Measurements from ENCODE around the gene PHYH.
"Not testable (repeated sequence)": the region's sequence is repeated elsewhere in the genome, so short reads cannot be mapped to it uniquely, and the experiment has no call there.

PHYH gene

DNA sequence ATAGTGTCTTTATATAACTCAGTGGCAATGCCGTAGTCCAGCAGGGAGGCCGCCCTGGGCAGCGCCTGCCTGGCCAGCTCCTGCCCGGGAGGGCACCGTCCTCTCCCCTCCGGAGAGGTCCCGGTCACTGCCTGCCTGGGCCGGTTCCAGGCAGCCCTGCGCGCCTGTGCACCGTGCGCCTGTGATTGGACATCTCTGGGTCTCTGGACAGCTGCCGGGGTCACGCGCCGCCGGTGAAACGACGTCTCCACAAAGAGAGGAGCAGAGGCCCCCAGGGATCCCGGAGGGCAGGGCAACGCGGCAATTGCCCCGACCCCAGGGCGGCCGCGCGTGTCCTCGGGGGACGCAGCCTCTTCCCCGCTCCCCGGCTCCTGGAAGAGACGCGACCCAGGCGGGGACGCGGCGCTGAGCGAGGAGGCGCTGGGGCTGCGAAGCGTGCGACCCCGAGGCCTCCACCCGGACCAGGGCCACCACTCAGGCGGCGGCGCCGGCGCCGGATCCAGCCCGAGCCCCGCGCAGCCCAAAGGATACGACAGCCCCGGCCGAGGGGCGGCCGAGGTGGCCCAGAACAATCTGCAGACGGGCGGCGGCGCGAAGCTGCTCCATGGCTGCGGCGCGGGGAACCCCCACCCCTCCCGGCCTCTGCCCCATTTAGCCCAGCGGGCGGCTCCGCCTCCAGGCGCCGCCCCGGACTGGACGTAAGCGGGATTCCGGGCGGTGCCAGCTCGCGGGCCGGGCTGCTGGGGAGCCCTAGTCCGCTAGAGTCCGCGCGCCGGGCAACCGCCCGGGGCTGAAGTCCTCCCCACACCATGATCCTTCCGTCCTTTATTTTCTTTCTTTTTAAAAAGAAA, at the start of gene PHYH:
Gene PHYH, minus strand, starts transcription at position 628 of the 851 bp plus-strand sequence. Its CDS starts 22 bp downstream, at position 606.
- DNase-seq = no peak

DNA sequence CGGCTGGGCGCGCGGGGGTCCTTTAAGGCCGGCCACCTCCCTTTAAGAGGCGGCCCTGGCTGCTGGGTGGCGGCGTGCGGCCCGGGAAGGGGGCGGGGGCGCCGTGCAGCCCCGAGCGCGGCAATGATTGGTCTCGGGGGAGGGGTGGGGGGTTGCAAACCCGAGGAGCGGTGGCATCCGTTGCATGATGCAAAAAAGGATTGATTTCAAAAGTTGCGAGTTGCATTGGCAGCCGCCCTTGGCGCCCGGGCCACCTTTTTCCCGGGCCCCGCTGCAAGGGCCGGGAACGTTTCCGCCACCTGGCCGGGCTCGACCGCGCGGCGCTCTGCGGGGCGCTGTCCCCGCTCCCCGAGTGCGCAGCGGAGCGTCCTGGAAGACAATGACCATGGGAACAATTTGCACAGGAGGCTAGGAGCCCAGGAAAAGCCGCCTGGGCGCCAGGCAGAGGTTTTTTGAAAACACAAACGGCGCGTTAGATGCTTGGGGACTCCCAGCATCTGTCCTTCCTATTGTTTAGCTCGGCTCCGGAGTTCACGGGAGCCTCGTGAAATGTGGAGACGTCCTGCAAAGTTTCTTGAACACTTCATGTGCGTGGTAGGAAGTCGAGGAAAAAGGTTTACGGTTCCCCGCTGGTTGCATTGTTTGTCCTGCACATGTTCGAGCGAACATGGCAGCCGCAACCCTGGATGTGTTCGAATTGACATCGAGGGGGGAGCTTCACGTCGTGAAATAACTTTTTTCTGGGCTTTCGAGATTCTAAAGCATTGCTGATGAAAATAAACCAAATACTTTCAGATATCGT, 48.6 kb upstream of the PHYH start, which contains the start of gene SEPHS1:
Gene SEPHS1, minus strand, starts transcription at position 78 of the 802 bp plus-strand sequence. CDS start 3,343 bp downstream, outside the sequence.
- DNase-seq = no peak

DNA sequence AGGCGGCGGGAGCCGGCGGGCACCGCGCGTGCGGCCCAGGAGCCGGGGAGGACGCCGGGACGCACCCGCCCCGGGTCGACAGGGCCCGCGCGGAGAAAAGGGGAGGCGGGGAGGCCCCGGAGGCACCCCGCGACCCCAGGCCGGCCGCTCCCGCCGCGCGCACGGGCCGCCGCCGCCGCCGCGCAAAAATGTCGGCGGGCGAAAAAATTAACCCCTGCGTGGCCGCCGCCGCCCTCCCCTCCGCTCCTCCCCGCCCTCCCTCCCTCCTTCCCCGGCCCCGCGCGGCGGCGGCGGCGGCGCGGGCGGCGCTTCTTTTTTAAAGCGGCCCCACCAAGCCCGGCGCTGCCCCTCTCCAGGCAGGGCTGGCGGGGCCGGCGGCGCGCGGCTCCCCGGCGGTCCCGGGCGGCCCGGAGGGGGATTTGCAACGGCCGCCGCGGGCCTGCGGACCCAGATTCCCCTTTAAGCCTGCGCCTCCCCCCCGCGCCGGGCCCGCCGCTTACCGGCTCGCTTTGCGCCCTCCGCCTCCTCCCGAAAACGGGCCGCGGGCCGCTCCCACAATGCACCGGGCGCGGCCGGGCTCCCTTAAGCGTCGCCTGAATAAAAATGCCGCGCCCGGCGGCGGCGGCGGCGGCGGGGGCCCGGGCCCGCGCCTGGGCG, 47.8 kb upstream of the PHYH start:
- no peak for DNase-seq

DNA sequence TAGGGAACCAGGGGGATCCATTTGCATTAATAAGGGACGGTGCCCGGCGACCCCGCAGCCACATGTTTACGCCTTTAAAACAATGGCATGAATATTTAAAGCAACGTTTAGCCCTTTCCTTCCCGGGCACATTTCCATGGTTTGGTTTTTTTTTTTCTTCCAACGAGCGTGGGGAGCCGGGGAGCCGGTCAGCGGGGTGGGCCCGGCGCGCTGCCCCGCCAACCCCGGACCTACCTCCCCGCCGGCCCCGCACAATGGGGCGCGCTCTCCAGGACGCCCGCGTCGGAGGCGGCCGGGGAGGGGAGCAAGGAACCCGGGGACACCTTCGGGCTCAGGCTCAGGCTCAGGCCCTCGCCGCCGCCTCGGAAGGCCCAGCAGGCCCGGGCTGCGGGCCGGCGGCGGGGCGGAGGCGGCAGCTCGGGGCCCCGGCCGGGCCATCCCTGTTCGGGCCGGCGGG, 47.2 kb upstream of the PHYH start:
- no peak for DNase-seq

DNA sequence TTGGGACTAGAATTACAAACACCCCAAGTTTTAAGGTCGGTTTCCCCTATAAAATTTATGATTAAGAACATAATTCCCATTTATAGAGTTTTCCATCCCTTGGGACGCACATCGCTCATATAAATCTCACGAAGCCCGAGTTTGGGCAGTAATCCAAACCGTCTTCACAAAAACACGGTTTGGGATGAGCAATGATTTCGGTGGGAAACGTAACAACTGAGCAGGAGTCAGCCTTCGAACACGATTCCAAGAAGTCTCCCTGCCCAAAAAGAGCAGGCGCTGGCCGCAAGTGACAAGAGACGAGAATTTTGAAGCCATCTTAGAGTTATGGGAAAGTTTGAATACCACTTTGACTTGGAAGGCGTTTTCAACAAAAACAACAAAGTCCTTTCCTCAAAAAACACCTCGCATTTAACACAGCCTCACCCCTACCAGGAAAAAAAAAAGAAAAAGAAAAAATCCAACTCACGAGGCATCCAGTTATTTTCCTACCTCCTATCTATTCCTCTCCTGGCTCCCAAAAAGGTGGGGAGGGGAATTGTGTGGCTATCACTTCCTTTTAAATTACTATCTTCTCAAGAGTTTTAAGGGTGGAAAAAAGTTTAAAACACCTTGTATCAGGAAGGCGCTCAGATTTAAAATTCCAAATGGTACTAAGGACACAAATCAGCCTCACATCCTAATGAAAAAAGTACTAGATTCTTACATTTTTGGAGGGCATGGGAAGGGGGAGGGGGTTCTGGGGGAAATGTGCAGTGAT, 46.6 kb upstream of the PHYH start:
- DNase-seq = no peak

DNA sequence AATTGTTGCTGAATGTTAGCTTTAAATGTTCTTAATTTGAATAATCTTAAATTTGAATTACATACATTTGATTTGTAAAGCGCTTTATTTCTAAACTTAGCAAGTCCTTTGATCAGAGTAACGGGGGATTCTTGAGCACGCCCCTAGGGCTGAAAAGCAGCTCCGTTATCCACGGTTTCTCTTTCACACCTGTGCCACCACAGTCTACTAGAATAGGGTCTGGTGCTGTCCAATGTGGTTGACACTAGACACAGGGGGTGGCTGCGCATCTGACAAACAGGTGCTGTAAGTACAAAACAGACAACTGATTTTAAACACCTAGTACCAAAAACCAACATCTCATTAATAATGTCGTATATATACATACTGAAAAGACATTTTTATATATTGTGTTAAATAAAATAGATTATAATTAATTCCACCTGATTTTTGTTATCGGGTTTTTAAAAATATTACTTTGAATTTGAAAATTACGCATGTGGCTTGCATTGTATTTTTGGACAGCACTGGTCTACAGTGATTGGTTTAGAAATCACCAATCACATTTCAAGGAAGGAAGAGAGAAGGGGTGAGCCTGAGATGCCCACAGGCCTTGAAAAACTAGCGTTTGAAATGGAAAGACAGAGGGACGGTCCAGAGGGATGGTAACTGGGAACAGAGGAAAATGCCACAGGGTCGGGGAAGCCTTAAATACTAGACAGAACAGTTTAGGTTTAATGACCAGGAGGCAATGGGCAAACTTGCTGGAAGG, 40.9 kb upstream of the PHYH start:
- no peak for DNase-seq

DNA sequence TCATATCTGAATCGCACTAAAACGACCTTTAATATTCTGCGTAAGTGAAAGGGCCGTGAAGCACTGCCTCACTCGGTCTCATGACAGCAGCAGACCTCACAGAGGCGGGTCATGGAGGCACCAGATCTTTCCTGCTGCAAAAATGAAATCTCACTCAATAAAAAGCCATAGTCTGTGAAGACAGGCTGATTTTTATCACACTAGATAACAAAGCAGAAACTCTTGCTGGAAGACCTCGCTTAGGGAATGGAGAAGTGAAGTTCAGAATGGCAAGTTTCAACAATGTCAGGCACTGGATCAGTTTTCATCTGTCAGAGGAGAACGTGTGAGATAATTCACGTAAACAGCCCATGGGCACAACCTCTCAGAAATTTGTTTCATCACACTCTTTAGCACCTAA, 40.2 kb upstream of the PHYH start:
- no peak for DNase-seq

DNA sequence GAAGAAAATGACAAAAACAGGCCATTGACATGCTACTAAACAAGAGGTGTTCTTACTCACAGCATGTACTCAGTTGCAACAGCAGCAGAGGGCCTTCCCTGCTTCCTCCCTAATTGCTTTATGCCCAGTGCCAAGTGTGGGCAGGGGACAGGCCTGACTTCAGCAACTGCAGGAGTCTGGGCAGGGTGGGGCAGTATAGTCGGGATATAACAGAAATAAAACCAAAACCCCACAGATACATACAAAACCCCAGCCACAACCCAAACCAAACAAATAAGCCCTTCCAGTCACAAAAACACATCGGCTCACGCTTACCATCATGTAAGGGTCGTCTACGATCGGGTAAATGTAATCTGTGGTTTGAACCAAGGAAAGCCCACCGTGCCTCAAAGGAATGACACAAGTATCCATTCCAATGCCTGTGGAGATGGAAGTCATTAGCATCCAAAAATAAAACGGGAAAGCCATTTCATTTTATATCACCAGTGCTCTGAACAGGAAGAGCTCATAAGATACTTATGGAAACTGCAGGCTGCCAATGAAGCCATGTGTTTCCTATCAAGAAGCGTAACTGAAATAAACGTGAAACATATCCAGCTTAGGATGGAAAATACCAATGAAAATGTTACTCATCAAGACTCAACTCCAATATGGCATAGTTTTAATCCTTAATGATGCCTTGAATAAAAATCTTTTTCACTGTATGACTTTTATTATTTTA, 38.7 kb upstream of the PHYH start:
- no peak for DNase-seq

DNA sequence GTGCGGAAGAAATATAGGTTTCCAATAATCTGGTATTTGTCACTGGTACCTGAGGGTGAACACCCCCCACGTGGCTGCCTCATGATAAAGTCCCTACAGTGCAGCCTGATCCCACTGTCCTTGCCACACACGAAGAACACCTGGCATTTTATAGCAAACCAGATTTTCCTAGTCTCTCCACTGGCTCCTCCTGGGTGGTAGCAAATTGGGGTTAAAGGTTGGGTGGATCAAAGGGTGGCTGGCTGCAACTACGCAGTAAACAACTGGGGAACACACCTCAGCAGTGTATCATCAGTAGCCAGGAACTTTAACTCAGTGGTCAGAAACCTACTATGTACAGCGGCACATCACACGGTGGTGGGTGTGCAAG, 37.9 kb upstream of the PHYH start:
- no peak for DNase-seq

DNA sequence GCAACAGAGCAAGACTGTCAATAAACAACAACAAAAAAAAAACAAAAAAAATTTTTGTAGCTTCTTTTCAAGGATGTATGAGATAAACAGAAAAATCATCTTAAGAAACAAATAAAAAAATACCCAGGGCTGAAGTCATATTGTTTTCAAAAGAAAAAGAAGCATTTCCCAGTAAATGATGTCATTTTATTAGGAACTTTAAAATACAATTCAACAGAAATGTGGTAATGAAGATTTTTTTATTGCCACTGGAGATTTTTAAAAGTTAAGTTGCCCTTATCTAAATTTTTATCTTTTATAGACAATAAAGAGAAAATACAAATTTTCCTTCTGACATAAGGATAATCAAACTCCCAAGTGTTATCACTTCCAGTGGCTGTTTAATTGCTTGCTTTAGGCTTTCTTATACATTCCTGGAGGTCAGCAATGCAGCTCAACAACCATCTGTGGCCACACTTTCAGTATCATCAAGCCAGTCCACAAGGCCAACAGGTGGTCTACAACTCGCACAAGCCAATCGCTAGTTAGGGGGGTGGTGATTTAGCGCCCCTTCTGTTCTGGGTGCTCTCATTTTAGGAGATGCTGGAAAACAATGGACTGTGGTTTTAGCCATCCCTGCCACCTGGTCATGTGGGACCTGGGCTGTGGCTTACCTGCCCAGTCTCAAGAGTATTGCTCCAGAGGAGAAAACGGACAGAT, 37.4 kb upstream of the PHYH start:
- no peak for DNase-seq

DNA sequence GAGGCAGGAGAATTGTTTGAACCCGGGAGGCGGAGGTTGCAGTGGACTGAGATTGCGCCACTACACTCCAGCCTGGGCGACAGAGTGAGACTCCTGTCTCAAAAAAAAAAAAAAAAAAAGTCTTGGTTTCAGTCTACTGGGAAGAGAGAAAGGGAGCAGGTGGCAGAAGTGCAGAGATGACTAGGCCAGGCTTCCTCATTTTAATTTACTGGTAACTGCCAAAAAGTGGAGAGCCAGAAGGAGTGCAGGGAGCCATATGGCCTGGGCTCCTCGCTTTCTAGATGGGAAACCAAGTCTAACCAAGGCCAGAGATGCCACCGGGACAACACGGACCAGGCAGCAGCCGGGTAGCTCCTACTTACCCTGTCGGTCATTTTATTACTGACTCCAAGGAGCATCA, 36.0 kb upstream of the PHYH start:
- DNase-seq = no peak

DNA sequence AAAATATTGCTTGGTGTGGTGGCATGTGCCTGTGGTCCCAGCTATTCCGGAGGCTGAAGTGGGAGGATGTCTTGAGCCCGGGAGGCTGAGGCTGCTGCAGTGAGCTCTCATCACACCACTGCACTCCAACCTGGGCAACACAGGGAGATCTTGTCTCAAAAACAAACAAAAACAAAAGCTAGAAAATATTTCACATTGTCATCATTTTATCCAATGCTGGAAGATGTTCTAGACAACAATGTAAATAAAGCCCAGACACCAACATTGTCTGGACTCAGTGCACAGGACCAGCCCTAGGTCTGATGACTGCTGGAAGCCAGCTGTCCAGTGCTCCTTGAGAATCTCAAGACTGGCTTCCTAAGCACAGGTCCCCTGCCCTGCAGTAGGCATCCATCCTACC, 34.7 kb upstream of the PHYH start:
- DNase-seq = no peak

DNA sequence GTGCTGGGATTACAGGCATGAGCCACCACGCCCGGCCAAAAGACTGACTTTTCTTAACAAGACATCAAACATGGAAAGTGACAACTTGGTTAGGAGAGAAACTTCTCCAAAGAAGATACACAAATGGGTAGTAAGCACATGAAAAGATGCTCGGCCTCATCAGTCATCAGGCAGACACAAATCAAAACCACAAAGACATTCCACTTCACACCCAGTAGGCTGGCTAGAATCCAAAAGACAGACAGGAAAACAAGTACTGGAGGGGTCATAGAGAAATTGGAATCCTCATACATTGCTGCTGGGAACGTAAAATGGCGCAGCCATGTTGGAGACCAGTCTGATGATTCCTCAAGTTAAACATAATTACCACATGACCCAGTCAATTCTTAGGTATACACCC, 31.8 kb upstream of the PHYH start:
- no peak for DNase-seq

DNA sequence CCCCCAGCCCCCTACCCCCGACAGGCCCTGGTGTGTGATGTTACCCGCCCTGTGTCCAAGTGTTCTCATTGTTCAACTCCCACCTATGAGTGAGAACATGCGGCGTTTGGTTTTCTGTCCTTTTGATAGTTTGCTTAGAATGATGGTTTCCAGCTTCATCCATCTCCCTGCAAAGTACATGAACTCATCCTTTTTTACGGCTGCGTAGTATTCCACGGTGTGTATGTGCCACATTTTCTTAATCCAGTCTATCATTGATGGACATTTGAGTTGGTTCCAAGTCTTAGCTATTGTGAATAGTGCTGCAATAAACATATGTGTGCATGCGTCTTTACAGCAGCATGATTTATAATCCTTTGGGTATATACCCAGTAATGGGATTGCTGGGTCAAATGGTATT, 31.1 kb upstream of the PHYH start:
- not testable (repeated sequence) for DNase-seq

DNA sequence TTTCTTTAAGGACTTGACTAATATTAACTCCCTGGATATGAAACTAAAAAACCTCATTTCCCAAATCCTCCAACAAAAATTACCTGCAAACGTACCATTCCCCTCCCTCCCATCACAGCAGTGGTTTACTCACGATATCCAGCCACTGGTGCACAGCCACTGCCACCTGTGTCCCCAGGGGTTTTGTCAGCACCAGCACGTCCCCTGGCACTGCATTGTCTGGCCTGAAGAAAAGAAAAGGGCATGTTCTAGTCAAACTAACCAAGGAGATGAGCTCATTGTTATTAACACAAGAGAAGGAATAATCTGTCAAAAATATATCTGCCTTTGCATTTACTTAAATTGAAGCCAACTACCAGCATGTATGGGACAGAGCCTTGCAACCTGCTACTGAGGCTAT, 29.7 kb upstream of the PHYH start:
- DNase-seq = no peak

DNA sequence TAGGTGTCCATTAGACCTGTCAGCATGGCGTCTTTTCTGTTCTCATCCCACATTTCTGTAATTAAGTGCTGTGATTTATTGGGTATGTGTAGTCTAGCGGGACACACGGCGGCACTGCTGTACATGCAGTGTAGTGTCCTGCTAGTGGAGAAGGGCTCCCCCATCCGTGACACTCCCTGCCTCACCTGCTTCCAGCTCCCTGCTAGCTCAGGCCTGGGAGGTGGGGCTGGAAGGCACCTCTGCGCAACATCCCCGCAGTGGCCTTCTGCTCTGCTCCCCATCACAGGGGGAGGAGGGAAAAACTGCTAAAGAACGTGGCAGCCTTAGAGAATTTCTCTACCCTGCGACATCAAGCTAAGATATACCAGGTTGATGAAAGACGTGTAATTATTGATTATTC, 28.7 kb upstream of the PHYH start:
- DNase-seq = no peak

DNA sequence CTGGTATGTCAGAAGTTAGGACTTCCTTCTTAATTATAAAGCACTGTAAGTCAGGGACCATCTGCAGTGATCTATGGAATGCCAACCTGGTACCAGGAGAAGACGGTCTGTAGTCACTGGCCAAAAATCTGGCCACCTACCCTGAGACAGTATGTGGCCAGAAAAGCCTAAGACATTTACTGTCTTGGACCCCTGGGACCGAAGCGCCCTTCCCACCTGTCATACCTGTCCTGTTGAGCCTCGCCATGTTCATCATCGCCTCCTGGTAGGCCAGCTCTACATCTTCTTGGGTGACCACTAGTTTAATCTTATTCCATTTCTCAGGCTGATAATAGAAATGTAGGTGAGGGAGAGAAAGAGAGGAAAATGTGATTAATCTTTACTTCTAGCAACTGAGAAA, 28.3 kb upstream of the PHYH start:
- DNase-seq = no peak

DNA sequence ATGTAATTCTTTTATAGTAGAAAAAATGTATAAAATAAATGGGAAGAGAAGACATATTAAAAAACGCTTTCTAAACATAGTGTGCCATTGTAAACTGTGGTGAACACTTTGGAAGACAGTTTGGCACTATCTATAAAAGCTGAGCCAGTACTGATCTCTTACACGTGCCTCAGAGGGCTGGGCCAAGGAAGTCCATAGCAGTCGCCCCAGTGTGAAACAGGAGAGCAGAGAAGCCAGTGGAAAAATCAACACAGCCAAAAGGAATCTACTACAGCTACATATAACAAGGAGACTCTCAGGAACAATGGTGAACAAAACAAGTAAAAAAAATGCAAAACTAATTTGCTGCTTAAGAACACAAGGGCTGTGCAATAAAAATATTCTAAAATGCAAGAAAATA, 27.7 kb upstream of the PHYH start:
- DNase-seq = no peak

DNA sequence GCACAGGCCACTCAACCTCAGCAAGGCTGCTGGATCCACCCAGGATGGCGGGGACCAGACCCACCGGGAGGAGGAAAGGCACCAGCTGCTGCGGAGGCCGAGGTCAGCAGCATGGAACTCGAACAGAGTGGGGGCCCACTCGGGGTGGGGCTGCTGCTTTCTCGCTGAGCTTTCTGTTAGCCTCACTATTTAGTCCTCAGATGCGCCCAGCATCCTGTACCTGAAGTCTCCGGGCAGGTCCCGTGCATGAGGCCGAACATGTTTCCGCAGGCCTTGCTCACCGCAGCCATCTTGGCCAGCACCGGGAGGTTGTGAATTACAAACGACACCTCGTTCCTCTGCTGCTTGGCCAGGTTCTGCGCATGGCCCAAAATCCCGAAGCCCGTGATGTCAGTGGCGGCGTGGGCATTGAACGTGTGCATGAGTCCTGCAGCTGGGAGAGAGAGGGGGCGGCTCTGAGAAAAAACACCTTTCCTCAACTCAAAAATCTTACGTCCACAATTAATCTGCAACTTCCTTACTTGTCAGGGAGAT, 22.8 kb upstream of the PHYH start:
- no peak for DNase-seq

DNA sequence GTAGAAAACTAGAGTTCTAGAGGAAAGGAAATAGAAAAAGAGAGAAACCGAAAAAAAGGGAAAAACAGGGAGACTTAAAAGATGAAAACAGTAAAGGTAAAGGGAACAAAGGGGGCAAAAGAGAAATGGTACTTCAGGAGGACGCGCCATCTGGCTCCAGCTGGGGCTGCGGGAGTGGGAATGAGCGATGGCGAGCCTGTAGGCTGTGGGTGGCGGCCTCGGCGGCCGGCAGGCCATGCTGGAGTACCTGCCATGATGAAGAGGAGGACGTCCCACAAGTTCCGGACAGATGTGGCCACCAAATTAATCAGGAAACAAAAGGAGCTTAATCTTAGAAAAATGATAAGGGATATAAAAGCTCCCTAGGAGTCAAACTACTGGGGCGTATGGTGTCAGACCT, 21.7 kb upstream of the PHYH start:
- DNase-seq = no peak

Data from NCI-H1436 treated with DMSO at 0.1 percent for 48 hours (cell line).